DND-41 (cell line): ENCODE results near the gene GMPS.

Experiments used
- EZH2 ChIP-seq: IDR thresholded peaks from 3 replicates; pipeline ENCODE4 v1.6.1; 2012; ENCODE audit warnings: borderline replicate concordance, low read depth, mild to moderate bottlenecking, moderate library complexity, low read length, inconsistent platforms; ENCODE audit not compliant: severe bottlenecking
- TF ChIP-seq, protein P1 (sequence below): IDR thresholded peaks from 2 replicates; pipeline ENCODE4 v1.5.1; 2012; ENCODE audit warnings: borderline replicate concordance, low read length, moderate library complexity, mild to moderate bottlenecking; ENCODE audit not compliant: poor library complexity, severe bottlenecking; ENCODE audit errors: extremely low read depth

DNA sequence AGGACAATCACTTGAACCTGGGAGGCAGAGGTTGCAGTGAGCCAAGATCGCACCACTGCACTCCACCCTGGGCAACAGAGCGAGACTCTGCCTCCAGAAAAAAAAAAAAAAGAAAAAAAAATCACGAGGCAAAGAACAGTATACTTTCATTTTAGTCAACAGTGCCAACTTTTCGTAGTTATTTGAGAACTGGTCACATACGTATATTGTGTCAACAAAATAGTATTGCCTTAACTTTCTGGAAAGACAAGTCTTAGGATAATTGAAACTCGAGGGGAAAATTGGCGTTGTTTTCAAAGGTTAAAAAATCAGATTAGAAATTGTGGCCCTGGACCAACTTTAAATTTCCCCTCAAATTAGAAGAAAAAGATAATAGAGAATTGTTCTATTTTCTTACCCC, 13.8 kb downstream of the GMPS start:
- TF ChIP-seq, protein P1, sequence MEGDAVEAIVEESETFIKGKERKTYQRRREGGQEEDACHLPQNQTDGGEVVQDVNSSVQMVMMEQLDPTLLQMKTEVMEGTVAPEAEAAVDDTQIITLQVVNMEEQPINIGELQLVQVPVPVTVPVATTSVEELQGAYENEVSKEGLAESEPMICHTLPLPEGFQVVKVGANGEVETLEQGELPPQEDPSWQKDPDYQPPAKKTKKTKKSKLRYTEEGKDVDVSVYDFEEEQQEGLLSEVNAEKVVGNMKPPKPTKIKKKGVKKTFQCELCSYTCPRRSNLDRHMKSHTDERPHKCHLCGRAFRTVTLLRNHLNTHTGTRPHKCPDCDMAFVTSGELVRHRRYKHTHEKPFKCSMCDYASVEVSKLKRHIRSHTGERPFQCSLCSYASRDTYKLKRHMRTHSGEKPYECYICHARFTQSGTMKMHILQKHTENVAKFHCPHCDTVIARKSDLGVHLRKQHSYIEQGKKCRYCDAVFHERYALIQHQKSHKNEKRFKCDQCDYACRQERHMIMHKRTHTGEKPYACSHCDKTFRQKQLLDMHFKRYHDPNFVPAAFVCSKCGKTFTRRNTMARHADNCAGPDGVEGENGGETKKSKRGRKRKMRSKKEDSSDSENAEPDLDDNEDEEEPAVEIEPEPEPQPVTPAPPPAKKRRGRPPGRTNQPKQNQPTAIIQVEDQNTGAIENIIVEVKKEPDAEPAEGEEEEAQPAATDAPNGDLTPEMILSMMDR: no peak
- TF ChIP-seq EZH2: no peak
